T-helper 2 cell treated with Interferon-gamma antibody and Interleukin-4, amounts not matched to agents 5 μg/mL and 100 μg/mL, for 36 hours (primary cell): ENCODE measurements around the gene SLC43A2.
A peak's percentile ranks its signal among the peaks of the same experiment; 100 is the strongest.

Source experiments
- DNase-seq: peaks from one replicate; pipeline ENCODE4 v3.0.0; 2021; ENCODE audit warnings: low spot score
- H3K27ac Mint-ChIP-seq: one replicate; pipeline ENCODE4 v1.8.0; 2021; ENCODE audit warnings: mild to moderate bottlenecking, mixed read lengths
- H3K27me3 Mint-ChIP-seq: one replicate; pipeline ENCODE4 v1.8.0; 2021; ENCODE audit warnings: low read depth, mixed read lengths
- H3K36me3 Mint-ChIP-seq: one replicate; pipeline ENCODE4 v1.8.0; 2021; ENCODE audit warnings: low read depth, mixed read lengths
- H3K4me1 Mint-ChIP-seq: one replicate; pipeline ENCODE4 v1.8.0; 2021; ENCODE audit warnings: low read depth, mixed read lengths
- H3K4me3 Mint-ChIP-seq: one replicate; pipeline ENCODE4 v1.8.0; 2022; ENCODE audit warnings: mild to moderate bottlenecking, moderate library complexity, mixed read lengths
- H3K9me3 Mint-ChIP-seq: one replicate; pipeline ENCODE4 v1.8.0; 2021; ENCODE audit warnings: mixed read lengths

Gene SLC43A2

GRCh38 chr17:1623057-1623630 lies 5.5 kb downstream of the SLC43A2 start:
- Mint-ChIP-seq H3K36me3 (no peaks in the 10 kb centered on the region), H3K27me3 (peaks cover 28% of the 10 kb centered on the region), H3K4me1 (peaks cover 7% of the 10 kb centered on the region), H3K4me3 (no peak overlapping the region), H3K9me3 (no peaks in the 10 kb centered on the region), H3K27ac (no peak overlapping the region)
- no peak for DNase-seq

- H3K9me3 Mint-ChIP-seq = no peaks in the 10 kb centered on the region
- no peak overlapping the region for H3K27ac Mint-ChIP-seq
- peaks cover 16% of the 10 kb centered on the region for H3K27me3 Mint-ChIP-seq
- H3K4me1 Mint-ChIP-seq = no peaks in the 10 kb centered on the region
- no peak overlapping the region for H3K4me3 Mint-ChIP-seq
- no peaks in the 10 kb centered on the region for H3K36me3 Mint-ChIP-seq
- DNase-seq = no peak
These were observed 7.2 kb downstream of the SLC43A2 start for GRCh38 chr17:1621273-1621954.

GRCh38 chr17:1620486-1620885 lies 8.1 kb downstream of the SLC43A2 start:
- Mint-ChIP-seq H3K4me3 (no peak overlapping the region), H3K4me1 (no peaks in the 10 kb centered on the region), H3K27ac (no peak overlapping the region)

DNA sequence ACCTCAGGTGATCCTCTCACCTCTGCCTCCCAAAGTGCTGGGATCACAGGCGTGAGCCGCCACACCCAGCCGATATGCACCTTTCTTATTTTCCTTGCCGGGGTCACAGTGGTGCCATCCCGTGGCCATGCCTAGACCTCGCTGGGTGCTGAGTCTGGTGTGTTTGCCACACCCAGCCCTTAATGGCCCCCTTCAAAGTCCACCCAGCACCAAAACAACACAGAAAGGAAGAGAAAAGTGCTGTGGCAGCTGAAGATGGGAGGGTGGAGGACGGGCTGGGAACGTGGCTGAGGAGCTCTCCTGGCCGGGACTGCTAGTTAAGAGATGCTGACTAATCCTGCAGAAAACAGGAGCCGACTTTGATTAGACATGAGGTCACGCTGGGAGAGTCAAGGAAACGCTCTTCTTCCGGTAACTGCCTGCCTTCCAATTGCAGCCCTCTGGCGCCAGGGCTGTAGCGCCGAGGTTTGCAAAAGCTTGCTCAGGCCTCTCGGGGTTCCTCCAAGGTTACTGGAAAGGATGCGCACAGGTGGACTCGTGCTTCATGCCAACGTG lies 10.9 kb downstream of the SLC43A2 start:
- no peak for DNase-seq
- H3K9me3 Mint-ChIP-seq = no peaks in the 10 kb centered on the region
- no peak overlapping the region for H3K27ac Mint-ChIP-seq
- H3K27me3 Mint-ChIP-seq = no peaks in the 10 kb centered on the region
- H3K4me1 Mint-ChIP-seq = no peaks in the 10 kb centered on the region
- no peaks in the 10 kb centered on the region for H3K36me3 Mint-ChIP-seq
- H3K4me3 Mint-ChIP-seq = no peak overlapping the region

More at GRCh38 chr17:1620486-1620885, 8.1 kb downstream of the SLC43A2 start:
- no peaks in the 10 kb centered on the region for H3K9me3 Mint-ChIP-seq
- no peaks in the 10 kb centered on the region for H3K36me3 Mint-ChIP-seq
- no peak for DNase-seq
- peaks cover 8% of the 10 kb centered on the region for H3K27me3 Mint-ChIP-seq

GRCh38 chr17:1616101-1616500 lies 12.5 kb downstream of the SLC43A2 start:
- Mint-ChIP-seq H3K4me1 (no peaks in the 10 kb centered on the region), H3K36me3 (no peaks in the 10 kb centered on the region), H3K4me3 (no peak overlapping the region), H3K27ac (no peak overlapping the region), H3K27me3 (no peaks in the 10 kb centered on the region), H3K9me3 (no peaks in the 10 kb centered on the region)
- DNase-seq = no peak

GRCh38 chr17:1612400-1612799 lies 16.2 kb downstream of the SLC43A2 start:
- Mint-ChIP-seq H3K36me3 (no peaks in the 10 kb centered on the region), H3K4me1 (no peaks in the 10 kb centered on the region), H3K9me3 (no peaks in the 10 kb centered on the region), H3K27me3 (no peaks in the 10 kb centered on the region), H3K27ac (no peak overlapping the region), H3K4me3 (no peak overlapping the region)
- DNase-seq = no peak

- DNase-seq = no peak
- H3K36me3 Mint-ChIP-seq = no peaks in the 10 kb centered on the region
- no peaks in the 10 kb centered on the region for H3K9me3 Mint-ChIP-seq
- H3K27me3 Mint-ChIP-seq = no peaks in the 10 kb centered on the region
- no peak overlapping the region for H3K27ac Mint-ChIP-seq
- H3K4me3 Mint-ChIP-seq = no peak overlapping the region
- H3K4me1 Mint-ChIP-seq = no peaks in the 10 kb centered on the region
These were observed 16.9 kb downstream of the SLC43A2 start for GRCh38 chr17:1611715-1612114.

- DNase-seq = no peak
- no peak overlapping the region for H3K27ac Mint-ChIP-seq
- H3K4me1 Mint-ChIP-seq = no peaks in the 10 kb centered on the region
- no peaks in the 10 kb centered on the region for H3K36me3 Mint-ChIP-seq
- no peaks in the 10 kb centered on the region for H3K9me3 Mint-ChIP-seq
- H3K4me3 Mint-ChIP-seq = no peak overlapping the region
- no peaks in the 10 kb centered on the region for H3K27me3 Mint-ChIP-seq
These were observed 20.0 kb downstream of the SLC43A2 start for GRCh38 chr17:1608676-1609075.

- Mint-ChIP-seq H3K9me3 (no peaks in the 10 kb centered on the region), H3K4me1 (no peaks in the 10 kb centered on the region), H3K27me3 (no peaks in the 10 kb centered on the region), H3K36me3 (no peaks in the 10 kb centered on the region), H3K27ac (no peak overlapping the region), H3K4me3 (no peak overlapping the region)
- DNase-seq = peak; percentile 9
These were observed 20.7 kb downstream of the SLC43A2 start for GRCh38 chr17:1607971-1608320.

DNA sequence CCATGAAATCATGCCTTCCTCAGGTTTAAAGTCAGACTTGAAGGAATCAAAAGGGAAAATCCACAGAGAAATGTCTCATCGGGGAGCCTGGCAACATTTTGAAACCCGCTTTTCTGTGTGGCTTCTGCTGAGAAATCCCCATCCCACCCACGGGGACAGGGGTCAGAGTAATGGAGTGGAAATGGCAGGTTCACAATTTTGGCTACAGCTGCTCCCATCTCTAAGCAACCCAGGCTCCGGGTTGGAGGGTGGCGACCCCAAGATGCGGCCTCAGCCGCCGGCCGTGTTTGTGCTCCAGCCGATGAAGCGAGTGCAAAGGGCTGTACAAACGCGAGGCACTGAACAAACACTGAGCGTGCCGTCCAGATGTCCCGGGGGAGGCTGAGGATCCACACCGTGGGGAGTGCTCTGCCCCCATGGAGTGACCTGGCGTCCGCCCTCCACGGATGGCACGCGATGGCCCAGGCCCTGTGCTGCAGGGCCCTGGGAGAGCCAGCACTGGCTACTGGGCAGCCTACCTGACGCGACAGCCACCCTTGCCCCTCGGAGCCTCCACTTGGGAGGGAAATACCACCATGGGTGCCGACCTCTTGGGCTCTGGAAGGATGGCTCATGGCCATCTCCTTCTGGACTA lies 22.2 kb downstream of the SLC43A2 start:
- Mint-ChIP-seq H3K4me3 (no peak overlapping the region), H3K4me1 (no peaks in the 10 kb centered on the region), H3K27ac (no peak overlapping the region), H3K9me3 (no peaks in the 10 kb centered on the region), H3K27me3 (no peaks in the 10 kb centered on the region), H3K36me3 (no peaks in the 10 kb centered on the region)
- DNase-seq = peak; percentile 68

GRCh38 chr17:1605681-1606351 lies 22.8 kb downstream of the SLC43A2 start:
- Mint-ChIP-seq H3K4me3 (no peak overlapping the region), H3K9me3 (no peaks in the 10 kb centered on the region), H3K27ac (no peak overlapping the region), H3K4me1 (no peaks in the 10 kb centered on the region), H3K27me3 (no peaks in the 10 kb centered on the region), H3K36me3 (no peaks in the 10 kb centered on the region)
- no peak for DNase-seq

- Mint-ChIP-seq H3K36me3 (no peaks in the 10 kb centered on the region), H3K9me3 (no peaks in the 10 kb centered on the region), H3K4me1 (no peaks in the 10 kb centered on the region), H3K27me3 (no peaks in the 10 kb centered on the region), H3K27ac (no peak overlapping the region), H3K4me3 (no peak overlapping the region)
- no peak for DNase-seq
These were observed 23.7 kb downstream of the SLC43A2 start for GRCh38 chr17:1604831-1605528.

- Mint-ChIP-seq H3K4me1 (no peaks in the 10 kb centered on the region), H3K36me3 (no peaks in the 10 kb centered on the region), H3K27ac (no peak overlapping the region), H3K4me3 (no peak overlapping the region), H3K9me3 (no peaks in the 10 kb centered on the region), H3K27me3 (no peaks in the 10 kb centered on the region)
- DNase-seq = no peak
These were observed 27.1 kb downstream of the SLC43A2 start for GRCh38 chr17:1601571-1601970.
